Heart left ventricle (tissue), 16 donors: ENCODE measurements around the gene SLC9A9. TPM values are rescaled to one million over a fixed set of nuclear protein-coding genes. Genes with fewer than 3 reads are reported as not detected.
A peak's percentile ranks its signal among the peaks of the same experiment; 100 is the strongest.

ENCODE experiments used
- ATAC-seq, 4 donors: fragments of 200-7000 bp; cut with Tn5 transposase; one replicate each; pipeline ENCODE4 v1.9.1; 2020 to 2022; ENCODE audit warnings: moderate library complexity in 4 of 4, mild to moderate bottlenecking in 3 of 4, moderate number of reproducible peaks in 1 of 4
- DNase-seq, 5 donors: peaks; one replicate each; pipeline ENCODE4 v3.0.0-alpha.2; 2020
- H3K27ac ChIP-seq, 12 donors: fragments of 200-600 bp; sonication (generic) in 4 of 12; one replicate each; pipeline versions ENCODE4 v1.5.0 to v1.8.0; 2016 to 2022; ENCODE audit warnings: mild to moderate bottlenecking in 2 of 12
- H3K27me3 ChIP-seq, 9 donors: fragments of 200-600 bp; sonication (generic) in 2 of 9; one replicate each; pipeline versions ENCODE4 v1.5.1 to v1.8.0; 2016 to 2022; ENCODE audit warnings: mild to moderate bottlenecking in 3 of 9
- H3K36me3 ChIP-seq, 9 donors: fragments of 200-600 bp; sonication (generic) in 2 of 9; one replicate each; pipeline versions ENCODE4 v1.5.0 to v1.8.0; 2018 to 2022; ENCODE audit warnings: mild to moderate bottlenecking in 2 of 9
- H3K4me1 ChIP-seq, 12 donors: fragments of 200-600 bp; sonication (generic) in 4 of 12; one replicate each; pipeline versions ENCODE4 v1.5.0 to v1.8.0; 2016 to 2022; ENCODE audit warnings: mild to moderate bottlenecking in 3 of 12
- H3K4me3 ChIP-seq, 12 donors: fragments of 200-600 bp; sonication (generic) in 4 of 12; one replicate each; pipeline versions ENCODE4 v1.5.0 to v1.8.0; 2017 to 2022; ENCODE audit warnings: mild to moderate bottlenecking in 9 of 12, moderate library complexity in 4 of 12
- H3K9me3 ChIP-seq, 12 donors: fragments of 200-600 bp; sonication (generic) in 4 of 12; one replicate each; pipeline versions ENCODE4 v1.5.0 to v1.8.0; 2016 to 2022; ENCODE audit warnings: mild to moderate bottlenecking in 1 of 12
- CTCF ChIP-seq, 12 donors: fragments of 200-600 bp; sonication (generic) in 4 of 12; IDR thresholded peaks; one replicate each; pipeline versions ENCODE4 v1.5.0 to v1.8.0; 2018 to 2022; ENCODE audit warnings: antibody characterized with exemption in 12 of 12, mild to moderate bottlenecking in 5 of 12
- POLR2A ChIP-seq, 2 donors: fragments of 450-650 bp; IDR thresholded peaks; one replicate each; pipeline ENCODE4 v1.6.1; 2017; ENCODE audit warnings: antibody characterized with exemption in 2 of 2, mild to moderate bottlenecking in 2 of 2, moderate library complexity in 2 of 2
- WGBS, 4 donors: extraction: QIAGEN DNeasy Blood & Tissue Kit in 2 of 4; methylation state at CpG; one replicate each; pipeline versions ENCODE4 v1.1.5 to v1.1.7; 2013 to 2018; 5-methylcytosine and 5-hydroxymethylcytosine counted together
- intact Hi-C, 10 donors: fragments of 100-400 bp; cut with DNase I; formaldehyde crosslinking; loops; one replicate each; pipeline versions ENCODE4 v1.11.1 to v1.14.2; 2022
- polyA plus RNA-seq, 2 donors: library from polyadenylated mRNA; stranded (reverse); fragments of 200-250 nt; gene quantifications; one replicate each; pipeline ENCODE4 v1.2.3, GENCODE V29; 2013
- total RNA-seq, 9 donors: library from RNA; depleted of rRNA in 2 of 9; stranded (reverse); fragments of >200 nt in 2 of 9; fragmentation: NEBNext Ultra II Directional in 3 of 9; extraction: Animal tissue kit (Norgen Biotek cat#: 25700) in 3 of 9; gene quantifications; one replicate each; pipeline versions ENCODE4 v1.1.0 to v1.2.4, GENCODE V29; 2016 to 2023
- donor health status: ischemic (EF 13 %, LVEDD 7.1; RV severe dilation, severe dysfunction).
- donor health status: healthy with polysubstance abuse.
- donor health status: DM: no; HTN: yes; CAD: no.
- donor health status: DM: no; HTN: no; CAD: no.
- donor health status: ischemic (EF 25% LVEDD 6.9; RV normal size, moderate dysfunction).
- donor health status: ischemic (EF 25% LVEDD 5.7; RV mildly dilated, moderate dysfunction).
- donor health status: healthy.
- donor health status: DM: yes; HTN: yes; CAD: no.
- donor health status: ischemic (EF 35%, LVEDD 5.7; RV mildly dilated, moderate dysfunction).
- donor health status: nonischemic (EF 11% LVEDD 7.7; RV severe dilation, severe dysfunction).
- donor health status: DM: yes; HTN: yes; CAD: no.
- donor health status: PGD.
- donor health status: ischemic (EF 29% LVEDD 5.4; RV normal size, mild dysfunction).
- donor health status: nonischemic (EF 23%, LVEDD 6.1; RV moderate dilation, normal function).

The SLC9A9 gene
- total and polyA plus RNA-seq, 11 donors, result 0.76 to 17.5 (median 3.3) TPM

GRCh38 chr3:143450632-143451031 lies 397.6 kb downstream of the SLC9A9 start:
- H3K36me3 ChIP-seq, result no peaks in the 10 kb centered on the region
- intact Hi-C loops, result no loop called here
- H3K4me3 ChIP-seq, result no peak overlapping the region
- WGBS, 4 donors, result 71 to 96% (median 79%) methylated on average over 1 of the region's 1 CpG
- H3K27me3 ChIP-seq, result no peaks in the 10 kb centered on the region
- H3K4me1 ChIP-seq, result no peaks in the 10 kb centered on the region
- TF ChIP-seq CTCF (IDR thresholded peaks at IDR 0.05) (no peak), POLR2A (IDR thresholded peaks at IDR 0.05) (no peak)
- DNase-seq (no peak), ATAC-seq (no peak)
- H3K9me3 ChIP-seq, result peaks cover 0 to 10% (median 0%) of the 10 kb centered on the region in 12 donors
- no peak overlapping the region for H3K27ac ChIP-seq

GRCh38 chr3:143447491-143447890 lies 400.8 kb downstream of the SLC9A9 start:
- intact Hi-C loops, result loop anchor here in 1 of 10 donors (10.0 kb wide), 1 partner anchor 197 kb away; no protein-coding TSS in a partner anchor
- Histone ChIP-seq H3K27ac (no peak overlapping the region), H3K27me3 (no peaks in the 10 kb centered on the region), H3K9me3 (no peaks in the 10 kb centered on the region), H3K4me1 (peaks cover 0 to 26% (median 9%) of the 10 kb centered on the region in 12 donors), H3K4me3 (no peak overlapping the region), H3K36me3 (no peaks in the 10 kb centered on the region)
- no peak for TF ChIP-seq CTCF (IDR thresholded peaks at IDR 0.05)
- no peak for TF ChIP-seq POLR2A (IDR thresholded peaks at IDR 0.05)
- 77 to 91% (median 85%) methylated on average over 5 of the region's 5 CpGs for WGBS, 4 donors
- DNase-seq, result no peak
- no peak for ATAC-seq

- TF ChIP-seq POLR2A (IDR thresholded peaks at IDR 0.05) (no peak), CTCF (IDR thresholded peaks at IDR 0.05) (no peak)
- ATAC-seq (no peak), DNase-seq (no peak)
- Histone ChIP-seq H3K4me1 (peaks cover 0 to 26% (median 9%) of the 10 kb centered on the region in 12 donors), H3K27ac (peak overlapping the region in 7 of 12 donors; percentile 40 to 80 (median 68)), H3K4me3 (no peak overlapping the region), H3K27me3 (no peaks in the 10 kb centered on the region), H3K9me3 (no peaks in the 10 kb centered on the region), H3K36me3 (no peaks in the 10 kb centered on the region)
- intact Hi-C loops, result loop anchor here in 1 of 10 donors (10.0 kb wide), 1 partner anchor 200 kb away; no protein-coding TSS in a partner anchor
- WGBS, 4 donors, result 82 to 89% (median 88%) methylated on average over 2 of the region's 2 CpGs
Measured at GRCh38 chr3:143445118-143445517, 403.1 kb downstream of the SLC9A9 start.

GRCh38 chr3:143443851-143444331 lies 404.4 kb downstream of the SLC9A9 start:
- Histone ChIP-seq H3K9me3 (no peaks in the 10 kb centered on the region), H3K36me3 (no peaks in the 10 kb centered on the region), H3K4me1 (peaks cover 0 to 26% (median 9%) of the 10 kb centered on the region in 12 donors), H3K27me3 (no peaks in the 10 kb centered on the region), H3K27ac (peak overlapping the region in 11 of 12 donors; percentile 23 to 80 (median 62)), H3K4me3 (no peak overlapping the region)
- 36 to 51% (median 43%) methylated on average over 6 of the region's 6 CpGs for WGBS, 4 donors
- ATAC-seq (peak; percentile 83 to 98 (median 96)), DNase-seq (peak in 4 of 5 donors; percentile 60 to 75 (median 70))
- TF ChIP-seq CTCF (IDR thresholded peaks at IDR 0.05) (no peak), POLR2A (IDR thresholded peaks at IDR 0.05) (no peak)
- intact Hi-C loops, result loop anchor here in 1 of 10 donors (5.0 to 10.0 kb wide), 2 partner anchors 201 to 307 kb away; no protein-coding TSS in a partner anchor
